ENCODE measurements around the gene HDGFL2.
A peak's percentile ranks its signal among the peaks of the same experiment; 100 is the strongest.

HDGFL2 gene

GRCh38 chr19:4472174-4472974, at the start of gene HDGFL2:
HDGFL2 (plus strand) TSS chr19:4472297; CDS start chr19:4472351, 54 bp downstream.
- Histone ChIP-seq H3K27me3 (ENCODE audit: insufficient read depth, low read depth, severe bottlenecking) (no peaks in the 10 kb centered on the region), H3K36me3 (peaks cover 19% of the 10 kb centered on the region), H3K4me3 (ENCODE audit: low read depth, low read length) (peak within 1 kb of the TSS; percentile 89), H3K27ac (peak within 1 kb of the TSS; percentile 87), H3K9me3 (ENCODE audit: severe bottlenecking) (no peaks in the 10 kb centered on the region)
- TF ChIP-seq, protein P1, sequence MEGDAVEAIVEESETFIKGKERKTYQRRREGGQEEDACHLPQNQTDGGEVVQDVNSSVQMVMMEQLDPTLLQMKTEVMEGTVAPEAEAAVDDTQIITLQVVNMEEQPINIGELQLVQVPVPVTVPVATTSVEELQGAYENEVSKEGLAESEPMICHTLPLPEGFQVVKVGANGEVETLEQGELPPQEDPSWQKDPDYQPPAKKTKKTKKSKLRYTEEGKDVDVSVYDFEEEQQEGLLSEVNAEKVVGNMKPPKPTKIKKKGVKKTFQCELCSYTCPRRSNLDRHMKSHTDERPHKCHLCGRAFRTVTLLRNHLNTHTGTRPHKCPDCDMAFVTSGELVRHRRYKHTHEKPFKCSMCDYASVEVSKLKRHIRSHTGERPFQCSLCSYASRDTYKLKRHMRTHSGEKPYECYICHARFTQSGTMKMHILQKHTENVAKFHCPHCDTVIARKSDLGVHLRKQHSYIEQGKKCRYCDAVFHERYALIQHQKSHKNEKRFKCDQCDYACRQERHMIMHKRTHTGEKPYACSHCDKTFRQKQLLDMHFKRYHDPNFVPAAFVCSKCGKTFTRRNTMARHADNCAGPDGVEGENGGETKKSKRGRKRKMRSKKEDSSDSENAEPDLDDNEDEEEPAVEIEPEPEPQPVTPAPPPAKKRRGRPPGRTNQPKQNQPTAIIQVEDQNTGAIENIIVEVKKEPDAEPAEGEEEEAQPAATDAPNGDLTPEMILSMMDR (IDR thresholded peaks at IDR 0.05; ENCODE audit: low read depth, low read length) = no peak
- no peak for DNase-seq

DNA sequence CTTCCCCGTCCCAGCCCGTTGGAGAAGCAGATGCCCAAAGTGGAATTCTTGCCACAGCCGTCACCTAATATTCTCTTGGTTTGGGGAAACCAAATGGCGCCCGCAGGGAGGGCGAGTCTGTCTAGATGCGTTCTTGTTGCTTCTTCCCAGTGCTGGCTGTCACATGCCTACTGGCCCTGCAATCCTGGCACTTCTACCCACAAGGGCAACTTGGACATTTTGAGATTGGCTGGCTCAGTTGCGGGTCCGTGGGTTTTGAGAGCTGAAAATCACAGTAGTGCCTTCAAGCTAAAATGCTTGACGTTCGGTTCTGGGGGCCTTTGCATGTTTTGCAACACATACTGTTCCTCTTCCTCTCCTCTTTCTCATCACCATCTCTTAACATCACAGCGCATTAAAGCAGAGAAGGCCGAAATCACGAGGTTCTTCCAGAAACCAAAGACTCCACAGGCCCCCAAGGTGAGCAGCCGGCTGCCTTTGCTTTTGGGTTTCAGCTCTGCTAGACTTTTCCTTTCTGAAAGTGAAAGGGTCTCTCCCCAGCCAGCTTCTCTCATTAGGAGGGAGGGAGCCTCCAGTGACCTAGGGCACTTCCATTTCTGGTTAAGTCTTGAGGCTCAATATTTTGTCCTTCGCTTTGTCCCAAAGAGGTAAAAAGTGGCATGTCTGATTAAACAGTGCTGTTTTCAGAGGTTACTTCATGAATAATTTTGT, 48.5 kb upstream of the HDGFL2 start:
- Histone ChIP-seq H3K4me3 (ENCODE audit: low read depth, low read length) (no peak overlapping the region), H3K36me3 (peaks cover 83% of the 10 kb centered on the region), H3K27me3 (ENCODE audit: insufficient read depth, low read depth, severe bottlenecking) (no peaks in the 10 kb centered on the region), H3K9me3 (ENCODE audit: severe bottlenecking) (no peaks in the 10 kb centered on the region), H3K27ac (no peak overlapping the region)
- DNase-seq = no peak
- TF ChIP-seq, protein P1 (IDR thresholded peaks at IDR 0.05; ENCODE audit: low read depth, low read length) = no peak

DNA sequence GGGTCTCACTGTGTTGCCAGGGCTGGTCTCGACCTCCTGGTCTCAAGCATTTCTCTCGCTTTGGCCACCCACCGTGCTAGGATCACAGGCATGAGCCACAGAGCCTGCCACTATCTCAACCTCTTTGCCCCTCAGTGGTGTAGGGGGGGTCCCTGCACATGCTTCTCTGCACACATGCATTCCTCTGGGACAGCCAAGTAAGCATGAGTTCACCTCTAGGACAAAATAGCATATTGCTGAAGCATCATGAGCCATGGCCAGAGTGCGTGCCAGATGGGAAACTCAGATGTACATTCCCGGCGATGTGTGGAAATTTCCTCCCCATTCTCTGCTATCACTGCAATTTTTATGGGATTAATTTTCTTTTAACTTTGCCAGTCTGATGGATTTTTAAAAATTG, 46.6 kb upstream of the HDGFL2 start:
- no peak for DNase-seq
- no peak overlapping the region for H3K27ac ChIP-seq
- peaks cover 85% of the 10 kb centered on the region for H3K36me3 ChIP-seq

DNA sequence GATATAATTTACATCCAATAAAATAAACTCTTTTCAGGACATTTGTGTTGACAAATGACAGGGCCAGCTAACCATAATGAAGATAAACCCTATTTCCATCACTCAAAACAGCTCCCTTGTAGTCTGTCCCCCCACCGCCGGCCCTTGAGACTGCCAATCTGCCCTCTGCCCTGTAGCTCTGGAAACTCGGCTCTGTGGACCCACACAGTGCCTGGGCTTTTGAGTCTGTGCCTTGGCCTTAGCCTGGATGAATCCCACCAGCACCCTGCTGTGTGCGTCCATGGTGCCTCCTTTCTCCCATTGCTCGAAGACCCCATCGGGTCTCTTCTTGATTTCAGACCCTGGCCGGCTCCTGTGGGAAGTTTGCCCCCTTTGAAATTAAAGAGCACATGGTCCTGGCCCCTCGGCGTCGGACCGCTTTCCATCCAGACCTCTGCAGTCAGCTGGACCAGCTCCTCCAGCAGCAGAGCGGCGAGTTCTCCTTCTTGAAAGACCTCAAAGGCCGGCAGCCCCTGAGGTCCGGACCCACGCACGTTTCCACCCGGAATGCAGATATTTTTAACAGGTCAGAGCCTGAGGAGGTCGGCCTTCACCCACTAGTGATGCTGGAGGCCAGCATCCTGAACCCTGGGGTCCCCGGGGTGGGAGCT, 43.6 kb upstream of the HDGFL2 start:
- DNase-seq = no peak
- H3K27ac ChIP-seq = no peak overlapping the region
- TF ChIP-seq, protein P1 (IDR thresholded peaks at IDR 0.05; ENCODE audit: low read depth, low read length) = no peak
- no peaks in the 10 kb centered on the region for H3K9me3 ChIP-seq (ENCODE audit: severe bottlenecking)
- H3K27me3 ChIP-seq (ENCODE audit: insufficient read depth, low read depth, severe bottlenecking) = no peaks in the 10 kb centered on the region
- H3K4me3 ChIP-seq (ENCODE audit: low read depth, low read length) = no peak overlapping the region
- peaks cover 85% of the 10 kb centered on the region for H3K36me3 ChIP-seq

More for the DNA sequence above, 46.6 kb upstream of the HDGFL2 start:
- Histone ChIP-seq H3K9me3 (ENCODE audit: severe bottlenecking) (no peaks in the 10 kb centered on the region), H3K4me3 (ENCODE audit: low read depth, low read length) (no peak overlapping the region), H3K27me3 (ENCODE audit: insufficient read depth, low read depth, severe bottlenecking) (no peaks in the 10 kb centered on the region)
- TF ChIP-seq, protein P1 (IDR thresholded peaks at IDR 0.05; ENCODE audit: low read depth, low read length) = no peak

GRCh38 chr19:4429256-4429655, 42.8 kb upstream of the HDGFL2 start:
- DNase-seq = no peak
- no peak overlapping the region for H3K27ac ChIP-seq
- no peak overlapping the region for H3K4me3 ChIP-seq (ENCODE audit: low read depth, low read length)
- no peaks in the 10 kb centered on the region for H3K27me3 ChIP-seq (ENCODE audit: insufficient read depth, low read depth, severe bottlenecking)
- peaks cover 85% of the 10 kb centered on the region for H3K36me3 ChIP-seq
- TF ChIP-seq, protein P1 (IDR thresholded peaks at IDR 0.05; ENCODE audit: low read depth, low read length) = no peak
- H3K9me3 ChIP-seq (ENCODE audit: severe bottlenecking) = no peaks in the 10 kb centered on the region
